SU-DHL-6 (cell line): ENCODE measurements around the gene CALM3.

Experiments used
- EZH2phosphoT487 ChIP-seq: fragments of 200-600 bp; sonication (generic), shearing (Covaris generic); conservative IDR thresholded peaks from 2 replicates; pipeline ENCODE4 v1.6.1; 2018; ENCODE audit warnings: mild to moderate bottlenecking, antibody characterized with exemption, low read length, moderate library complexity, mixed read lengths
- TF ChIP-seq, protein P1 (sequence below): fragments of 200-600 bp; sonication (generic); IDR thresholded peaks from one replicate; pipeline ENCODE4 v1.5.1; 2017; ENCODE audit warnings: antibody characterized with exemption, mild to moderate bottlenecking, low read length, moderate library complexity; ENCODE audit not compliant: insufficient read depth, poor library complexity, severe bottlenecking

DNA sequence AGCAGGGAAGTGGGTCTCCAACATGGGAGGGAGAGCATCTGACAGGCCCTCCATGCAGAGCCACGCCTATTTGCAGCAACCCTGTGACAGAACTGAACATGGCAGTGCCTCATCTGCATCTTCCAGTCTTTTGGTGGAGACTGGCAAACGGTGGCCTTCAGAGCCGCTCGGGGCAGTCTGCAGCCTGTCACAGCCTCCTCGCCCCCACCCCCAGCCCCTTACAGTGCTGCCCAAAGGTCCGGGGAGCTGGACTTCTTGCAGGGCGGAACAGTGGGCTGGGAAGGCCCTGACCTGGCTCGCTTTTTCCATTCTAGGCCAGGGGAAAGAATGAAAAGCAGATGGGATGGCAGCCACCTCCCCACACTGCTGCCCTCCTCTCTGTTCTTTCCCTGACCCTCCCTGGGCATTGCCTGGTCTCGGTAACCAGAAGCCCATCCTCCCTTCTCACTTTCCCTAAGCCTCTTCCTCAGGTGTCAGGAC, 2.7 kb downstream of the CALM3 start:
- TF ChIP-seq, protein P1, sequence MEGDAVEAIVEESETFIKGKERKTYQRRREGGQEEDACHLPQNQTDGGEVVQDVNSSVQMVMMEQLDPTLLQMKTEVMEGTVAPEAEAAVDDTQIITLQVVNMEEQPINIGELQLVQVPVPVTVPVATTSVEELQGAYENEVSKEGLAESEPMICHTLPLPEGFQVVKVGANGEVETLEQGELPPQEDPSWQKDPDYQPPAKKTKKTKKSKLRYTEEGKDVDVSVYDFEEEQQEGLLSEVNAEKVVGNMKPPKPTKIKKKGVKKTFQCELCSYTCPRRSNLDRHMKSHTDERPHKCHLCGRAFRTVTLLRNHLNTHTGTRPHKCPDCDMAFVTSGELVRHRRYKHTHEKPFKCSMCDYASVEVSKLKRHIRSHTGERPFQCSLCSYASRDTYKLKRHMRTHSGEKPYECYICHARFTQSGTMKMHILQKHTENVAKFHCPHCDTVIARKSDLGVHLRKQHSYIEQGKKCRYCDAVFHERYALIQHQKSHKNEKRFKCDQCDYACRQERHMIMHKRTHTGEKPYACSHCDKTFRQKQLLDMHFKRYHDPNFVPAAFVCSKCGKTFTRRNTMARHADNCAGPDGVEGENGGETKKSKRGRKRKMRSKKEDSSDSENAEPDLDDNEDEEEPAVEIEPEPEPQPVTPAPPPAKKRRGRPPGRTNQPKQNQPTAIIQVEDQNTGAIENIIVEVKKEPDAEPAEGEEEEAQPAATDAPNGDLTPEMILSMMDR: no peak
- no peak for TF ChIP-seq EZH2phosphoT487
